HPDE6-E6E7 (cell line): ENCODE data around the gene KIF26A.
"Not testable (repeated sequence)": the region's sequence is repeated elsewhere in the genome, so short reads cannot be mapped to it uniquely, and the experiment has no call there.

Source experiments
- DNase-seq: peaks from one replicate; pipeline ENCODE4 v3.0.0; 2011; ENCODE audit warnings: missing footprints; ENCODE audit errors: extremely low spot score

Gene KIF26A

DNA sequence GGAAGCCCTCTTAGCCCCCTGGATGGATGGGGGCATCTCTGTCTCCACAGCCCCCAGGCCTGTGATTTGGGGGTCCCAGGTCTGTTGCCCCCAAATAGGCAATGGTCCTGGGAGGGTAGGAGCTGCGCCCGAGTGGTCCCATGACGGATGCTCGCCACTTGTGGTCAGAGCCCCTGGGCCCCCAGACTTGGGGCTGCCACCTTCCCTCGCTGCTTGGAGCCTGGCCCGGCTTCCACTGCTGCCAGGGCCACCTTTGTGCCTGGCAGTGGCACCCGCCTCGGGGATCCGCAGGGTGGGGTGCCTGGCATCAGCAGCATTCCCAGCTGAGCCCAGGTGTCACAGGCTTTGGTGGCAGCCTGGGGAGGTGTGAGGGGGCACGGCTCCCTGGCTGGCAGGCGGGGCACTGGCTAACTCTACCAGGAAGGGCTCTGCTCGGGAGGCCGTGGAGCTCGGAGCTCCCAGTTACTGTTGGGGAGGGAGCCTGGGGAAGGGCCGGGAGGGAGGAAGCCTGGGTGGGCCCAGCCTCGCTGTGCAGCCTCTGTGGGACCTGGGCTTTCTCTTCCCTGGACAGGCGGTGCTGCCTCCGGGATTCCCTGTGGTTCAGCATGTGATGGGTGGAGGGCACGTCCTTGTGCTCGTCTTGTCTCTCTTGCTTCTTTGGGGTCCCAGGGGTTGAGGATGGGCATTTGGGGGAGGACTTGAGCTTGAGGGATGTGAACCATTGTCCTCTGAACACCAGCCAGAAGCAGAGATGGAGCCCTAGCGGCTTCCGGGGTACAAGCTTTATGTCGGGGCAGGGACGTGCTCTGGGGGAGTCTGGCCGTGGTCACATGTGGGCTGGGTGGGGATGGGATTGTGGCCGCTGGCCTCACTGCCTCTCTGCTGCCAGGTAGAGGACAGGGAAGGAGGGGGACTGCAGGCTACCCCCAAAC is 5.4 kb downstream of the KIF26A start:
- no peak for DNase-seq

DNA sequence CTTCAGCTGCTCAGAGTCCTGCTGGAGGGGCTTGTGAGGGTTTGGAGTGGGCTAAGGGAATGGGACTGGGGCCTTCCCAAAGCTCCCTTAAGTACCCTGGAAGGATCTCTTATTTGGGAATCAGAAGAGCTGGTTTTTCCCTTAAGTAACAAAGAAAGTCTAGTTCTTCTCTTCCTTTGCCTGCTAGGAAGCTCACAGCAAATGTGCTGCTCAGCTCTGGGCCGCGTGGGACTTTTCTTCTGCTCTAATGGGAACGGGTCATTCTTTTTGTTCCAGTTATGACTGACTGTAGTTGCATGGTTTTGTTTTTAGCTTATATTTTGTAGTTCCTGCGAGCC is 6.0 kb downstream of the KIF26A start:
- no peak for DNase-seq

DNA sequence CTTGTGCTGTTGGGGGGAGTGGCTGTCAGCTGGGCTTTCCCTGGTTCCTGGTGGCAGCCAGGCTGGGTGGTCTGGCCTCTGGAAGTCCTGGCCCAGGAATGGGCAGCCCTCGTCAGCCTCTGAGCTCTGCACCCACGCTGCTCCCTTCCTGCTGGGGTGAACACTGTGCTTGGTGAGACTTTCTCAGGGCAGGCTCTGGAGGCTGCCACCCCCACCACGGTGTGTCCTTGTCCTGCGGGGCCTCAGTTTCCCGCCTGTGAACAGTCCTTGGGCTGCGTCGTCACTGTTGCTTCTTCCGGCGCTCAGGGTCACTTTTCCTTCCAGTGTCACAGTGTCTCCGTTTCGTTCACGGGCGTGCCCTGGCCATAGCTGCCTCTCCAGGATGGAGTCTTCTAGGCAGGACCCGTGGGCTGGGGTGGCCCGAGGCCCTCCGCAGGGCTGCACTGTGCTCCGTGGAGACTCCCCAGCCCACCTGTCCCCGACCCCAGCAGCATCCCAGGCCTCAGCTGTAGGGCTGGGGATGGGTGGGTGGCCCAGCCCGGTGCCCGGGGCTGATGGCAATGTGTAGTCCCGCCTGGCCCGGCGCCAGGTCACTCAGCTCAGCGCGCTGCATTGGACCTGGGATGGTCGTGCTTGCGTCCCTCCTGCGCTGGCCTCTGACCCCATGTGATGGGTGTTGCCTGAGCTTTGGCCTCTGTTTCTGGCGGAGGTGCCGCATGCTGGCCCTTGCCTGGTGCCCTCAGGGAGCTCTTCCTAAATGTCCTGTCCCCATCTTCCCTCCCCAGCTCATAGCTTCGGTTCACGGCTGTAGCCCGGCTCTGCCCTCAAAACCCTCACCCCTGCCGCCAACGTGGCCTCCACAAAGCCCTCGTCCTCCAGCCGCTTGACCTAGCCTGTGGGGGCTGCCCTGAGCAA is 6.8 kb downstream of the KIF26A start:
- no peak for DNase-seq

DNA sequence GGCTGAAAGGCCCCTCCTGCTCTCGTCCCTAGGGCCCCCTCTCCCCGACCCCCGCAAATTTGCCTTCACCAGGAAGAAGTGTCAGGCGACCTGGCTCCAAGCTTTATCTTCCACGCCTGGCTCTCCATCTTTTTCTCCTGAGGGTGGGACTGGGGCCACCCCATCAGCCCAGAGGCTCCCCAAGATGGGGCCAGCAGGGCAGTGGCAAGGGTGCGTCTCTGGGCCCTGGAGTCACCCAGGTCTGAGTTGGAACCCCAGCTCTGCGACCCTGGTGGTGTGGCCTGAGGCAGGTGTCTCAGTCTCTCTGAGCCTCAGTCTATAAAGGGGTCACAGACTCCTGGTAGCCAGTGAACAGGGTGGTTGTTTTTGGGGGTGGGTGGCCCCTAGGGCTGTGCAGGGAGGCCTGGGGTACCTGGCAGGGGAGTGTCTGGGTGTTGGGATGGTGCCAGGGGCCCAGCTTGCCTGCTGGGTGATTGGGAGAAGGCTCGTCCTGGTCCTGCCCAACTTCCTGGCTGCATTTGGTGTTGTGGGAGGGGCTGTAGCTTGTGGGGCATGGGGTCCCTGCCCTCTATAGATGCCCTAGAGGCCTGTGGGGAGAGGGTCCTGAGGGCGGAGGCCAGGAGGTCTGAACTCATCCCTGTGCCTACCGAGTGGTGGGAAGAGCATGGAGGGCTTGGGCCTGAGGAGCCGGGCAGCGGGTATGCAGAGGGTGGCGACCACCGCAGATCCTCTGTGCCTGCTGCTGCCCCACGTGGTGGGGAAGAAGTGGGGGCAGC is 7.6 kb downstream of the KIF26A start:
- no peak for DNase-seq

DNA sequence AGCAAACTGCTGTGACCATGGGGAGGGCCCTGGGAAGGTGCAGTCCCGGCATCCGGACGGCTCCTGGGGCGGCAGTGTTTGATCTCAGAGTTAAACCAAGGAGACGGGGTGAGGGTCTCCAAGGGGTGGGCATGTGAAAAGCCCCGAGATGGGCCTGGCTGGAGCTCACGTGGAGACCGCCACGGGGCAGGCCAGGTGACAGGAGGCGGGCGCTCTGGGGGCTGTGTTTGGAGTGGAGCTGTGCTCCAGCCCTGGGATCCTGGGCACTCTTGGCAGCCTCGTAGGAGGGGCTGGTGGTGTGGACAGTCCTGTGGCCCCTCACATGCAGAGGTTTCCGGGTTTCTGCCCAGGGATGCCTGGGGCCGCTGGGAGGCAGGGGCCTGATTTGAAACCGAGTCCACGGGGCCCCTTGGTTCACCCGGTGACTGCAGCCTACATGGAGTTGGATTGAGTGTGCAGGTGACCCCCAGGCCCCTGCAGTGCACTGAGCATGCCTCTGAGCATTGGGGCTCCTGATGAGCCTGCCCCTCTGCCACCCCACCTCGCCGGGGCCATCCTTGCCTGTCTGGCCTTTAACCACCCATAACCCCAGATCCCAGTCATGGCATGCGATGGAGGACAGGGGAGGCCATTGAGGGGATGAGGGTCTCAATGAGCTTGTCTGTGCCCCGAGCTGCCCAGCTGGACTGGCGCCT is 8.4 kb downstream of the KIF26A start:
- DNase-seq, result no peak

DNA sequence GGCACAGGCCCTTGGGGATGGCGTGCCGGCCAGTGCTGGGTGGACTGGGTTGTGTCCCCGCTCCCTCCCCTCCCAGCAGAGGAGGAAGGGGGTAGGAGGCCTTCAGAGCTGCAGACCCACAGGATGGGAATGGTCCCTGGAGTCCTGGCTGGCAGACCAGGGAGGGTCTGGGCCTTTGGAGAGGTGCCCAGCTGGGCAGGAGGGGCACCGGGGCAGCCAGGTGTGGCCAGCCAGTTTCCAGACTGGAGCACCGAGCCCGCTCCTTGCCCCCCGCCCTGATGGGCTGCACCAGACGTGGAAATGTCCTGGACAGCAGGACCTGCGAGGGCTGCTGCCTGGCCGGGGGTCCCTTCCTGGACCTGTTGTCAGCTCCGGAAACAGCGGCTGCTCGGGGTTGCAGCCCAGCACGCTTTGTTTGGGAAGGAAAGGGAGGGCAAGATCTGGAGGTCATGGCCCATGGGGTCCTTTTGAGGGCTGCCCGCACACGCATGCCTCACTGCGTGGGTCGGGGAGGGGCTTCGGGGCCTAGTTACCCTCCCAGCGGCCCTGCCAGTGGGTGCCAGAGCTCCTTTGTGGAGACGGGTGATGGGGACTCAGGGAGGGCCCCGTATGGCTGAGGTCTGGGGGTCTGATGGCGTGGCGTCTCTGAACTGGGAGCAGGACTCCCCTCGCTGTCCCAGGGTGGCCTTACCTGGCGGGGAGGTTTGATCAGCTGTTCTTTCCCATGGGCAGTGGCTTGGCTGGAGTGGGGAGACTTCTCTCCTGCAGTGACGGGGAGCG is 9.1 kb downstream of the KIF26A start:
- no peak for DNase-seq

DNA sequence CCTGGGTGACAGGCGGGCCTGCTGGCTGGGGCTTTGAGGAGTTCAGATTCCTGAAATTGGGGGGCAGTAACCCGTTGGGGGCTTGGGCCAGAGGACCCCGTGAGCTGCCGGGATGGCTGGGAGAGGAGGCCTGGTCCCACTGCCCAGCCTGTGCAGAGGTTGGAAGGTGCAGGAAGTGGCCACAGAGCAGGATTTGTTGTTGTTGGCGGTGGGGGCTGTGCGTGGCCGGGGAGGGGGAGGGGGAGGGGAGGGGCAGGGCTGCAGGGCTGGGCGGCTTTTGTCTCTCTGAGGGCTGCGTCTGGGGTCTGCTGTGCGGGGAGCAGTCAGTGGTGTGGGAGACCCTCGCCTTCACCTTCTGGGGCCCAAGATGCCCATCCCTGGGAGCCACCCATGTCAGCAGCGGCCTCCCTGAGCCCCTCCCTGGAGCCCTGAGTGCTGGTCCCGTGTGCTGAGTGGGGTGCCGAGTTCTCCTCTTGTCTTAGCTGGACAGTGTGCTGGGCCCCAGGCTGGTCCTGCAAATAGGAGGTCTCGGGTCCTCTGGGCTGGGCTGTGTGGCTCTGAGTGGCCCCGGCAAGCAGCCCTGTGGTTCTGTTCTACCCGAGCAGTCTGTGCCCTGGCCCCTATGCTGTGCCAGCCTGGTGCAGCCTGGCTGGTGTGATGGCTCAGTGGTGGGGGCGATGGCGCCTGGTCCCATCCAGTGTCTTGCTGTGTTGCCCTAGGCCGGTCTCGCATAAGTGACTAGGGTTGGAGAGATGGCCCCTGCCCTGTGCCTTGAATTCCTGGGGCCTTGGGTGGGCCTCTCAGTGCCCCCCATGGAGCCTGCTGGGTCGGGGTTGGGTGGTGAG is 10.3 kb downstream of the KIF26A start:
- DNase-seq, result no peak

DNA sequence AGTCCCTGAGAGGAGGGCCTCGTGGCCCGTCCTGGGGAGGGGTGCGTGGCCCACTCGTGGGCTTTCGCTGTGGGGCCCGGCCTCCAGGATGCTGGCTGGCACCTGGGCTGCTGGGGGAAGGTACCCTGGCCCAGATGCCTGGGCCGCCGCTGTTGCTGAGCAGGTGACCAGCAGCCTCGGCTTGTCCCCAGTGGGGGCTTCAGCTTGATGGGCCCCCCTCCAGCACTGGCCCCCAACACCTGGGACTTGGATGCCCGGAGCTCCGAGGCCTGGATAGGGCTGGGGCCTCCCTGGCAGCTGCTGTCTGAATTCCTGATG is 10.8 kb downstream of the KIF26A start:
- no peak for DNase-seq

DNA sequence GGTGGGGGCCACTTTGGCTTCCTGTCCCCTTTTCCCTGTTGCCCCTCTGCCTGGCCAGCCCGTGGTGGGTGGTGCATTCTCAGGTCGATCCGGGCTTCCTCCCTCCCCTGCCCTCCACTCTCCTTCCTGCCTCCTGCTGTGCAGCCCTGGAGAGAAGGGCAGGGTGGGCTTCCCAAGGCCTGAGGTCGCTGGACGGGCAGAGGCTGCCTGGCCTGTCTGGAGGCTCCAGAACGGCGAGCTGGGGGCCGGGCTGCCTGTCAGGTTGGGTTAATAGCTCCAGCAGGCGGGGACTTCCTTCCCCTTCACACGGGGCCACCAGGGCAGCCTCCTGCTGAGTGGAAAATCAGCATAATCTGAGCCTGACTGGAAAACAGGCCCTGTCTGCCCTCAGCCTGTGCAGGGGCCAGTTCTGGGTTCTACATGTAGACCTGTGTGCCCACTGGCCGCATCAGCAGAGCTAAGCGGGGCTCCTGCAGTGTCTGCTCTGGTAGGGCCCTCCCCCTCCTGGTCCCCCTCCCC is 11.3 kb downstream of the KIF26A start:
- no peak for DNase-seq

DNA sequence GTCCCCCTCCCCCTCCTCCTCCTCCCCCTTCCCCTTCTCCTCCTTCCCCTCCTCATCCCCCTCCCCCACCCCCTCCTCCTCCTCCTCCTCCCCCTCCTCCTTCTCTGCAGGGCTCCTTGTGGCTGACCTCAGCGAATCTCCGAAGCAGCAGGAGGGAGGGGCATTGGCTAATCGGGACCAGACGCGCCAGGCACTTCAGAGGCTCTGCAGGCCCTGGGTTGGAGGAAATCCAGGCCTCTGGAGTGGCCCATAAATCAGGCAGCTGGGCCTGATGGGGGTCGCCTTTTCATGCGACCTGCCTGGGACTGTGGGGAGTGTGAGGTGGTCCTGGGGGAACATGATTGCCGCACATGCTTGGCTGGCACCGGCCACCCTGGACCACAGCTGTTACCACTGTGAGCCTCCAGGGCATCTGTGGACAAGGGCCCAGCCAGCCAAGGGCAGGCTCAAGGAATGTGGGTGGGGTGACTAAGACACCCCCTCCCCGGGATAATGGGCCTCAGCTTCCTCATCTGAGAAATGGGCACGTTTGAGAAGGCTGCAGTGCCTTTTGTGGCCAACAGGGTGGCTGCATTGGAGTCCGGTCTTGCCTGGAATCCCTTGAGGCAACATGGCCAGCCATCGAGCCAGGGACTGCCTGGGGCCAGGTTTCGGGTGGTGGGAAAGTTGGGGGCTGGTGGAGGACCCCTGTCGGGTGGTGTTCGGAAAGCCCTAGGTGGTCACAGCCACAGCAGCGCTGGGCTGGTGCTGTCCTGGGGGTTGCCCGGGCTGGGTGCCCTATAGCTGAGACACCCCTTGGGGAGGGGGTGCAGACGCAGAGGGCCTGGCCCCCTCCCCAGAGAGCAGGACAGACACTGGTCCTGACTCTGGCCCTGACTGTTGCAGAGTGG is 12.0 kb downstream of the KIF26A start:
- no peak for DNase-seq

DNA sequence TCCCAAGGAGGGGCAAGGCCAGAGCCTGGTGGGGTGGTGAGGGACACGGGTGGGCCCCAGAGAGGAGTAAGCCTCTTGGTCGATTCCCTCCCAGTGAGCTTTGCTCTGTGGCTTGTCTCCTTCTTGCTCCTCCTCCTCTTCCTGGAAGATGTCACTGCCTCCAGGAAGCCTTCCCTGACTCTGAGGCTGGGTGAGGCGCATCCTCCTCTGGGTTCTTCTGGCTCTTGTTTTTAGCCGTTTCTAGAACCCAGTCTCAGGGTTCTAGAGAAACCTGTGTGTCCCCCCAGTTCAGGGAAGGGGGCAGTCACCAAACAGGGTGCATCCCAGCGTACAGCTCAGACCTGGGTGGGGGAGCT is 12.6 kb downstream of the KIF26A start:
- DNase-seq, result no peak

DNA sequence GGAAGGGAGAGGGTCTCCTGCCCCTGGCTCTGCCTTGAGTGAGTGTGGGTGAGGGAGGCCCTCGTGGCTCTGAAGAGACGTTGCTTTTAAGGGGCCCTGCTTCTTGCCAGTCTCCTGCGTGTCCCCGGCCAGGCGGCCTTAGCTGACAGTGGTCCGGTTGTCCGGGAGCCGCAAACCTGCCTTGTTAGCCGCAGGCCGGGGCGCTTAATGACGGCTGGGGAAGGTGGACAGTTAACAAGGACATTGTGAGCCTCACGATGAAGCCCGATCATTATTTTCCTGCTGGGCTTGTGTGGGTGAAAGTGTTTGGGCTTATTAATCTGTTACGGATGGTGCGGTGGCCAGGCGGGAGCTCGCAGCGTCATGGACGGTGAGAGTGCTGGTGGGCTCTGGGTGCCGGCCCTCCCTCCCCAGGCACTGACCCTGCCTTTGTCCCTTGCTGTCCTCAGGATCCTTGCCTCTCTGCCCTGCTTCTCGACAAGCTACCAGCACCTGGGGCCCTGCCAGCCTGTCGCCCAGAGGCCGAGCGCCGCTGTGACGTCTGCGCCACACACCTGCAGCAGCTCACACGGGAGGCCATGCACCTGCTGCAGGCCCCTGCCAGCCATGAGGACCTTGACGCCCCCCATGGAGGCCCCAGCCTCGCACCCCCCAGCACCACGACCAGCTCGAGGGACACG is 13.3 kb downstream of the KIF26A start:
- no peak for DNase-seq

DNA sequence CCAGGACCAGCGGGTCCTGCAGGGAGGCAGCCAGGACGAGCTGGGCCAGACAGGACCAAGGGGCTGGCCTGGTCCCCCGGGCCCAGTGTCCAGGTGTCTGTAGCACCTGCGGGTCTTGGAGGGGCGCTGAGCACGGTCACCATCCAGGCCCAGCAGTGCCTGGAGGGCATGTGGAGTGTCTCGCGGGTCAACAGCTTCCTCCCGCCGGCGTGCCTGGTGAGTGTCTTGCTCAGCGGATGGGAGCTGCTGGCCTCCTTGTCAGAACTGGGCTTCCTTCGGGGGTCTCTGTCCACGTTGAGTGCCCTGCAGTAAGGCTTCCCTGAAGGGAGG is 13.8 kb downstream of the KIF26A start:
- DNase-seq, result no peak

DNA sequence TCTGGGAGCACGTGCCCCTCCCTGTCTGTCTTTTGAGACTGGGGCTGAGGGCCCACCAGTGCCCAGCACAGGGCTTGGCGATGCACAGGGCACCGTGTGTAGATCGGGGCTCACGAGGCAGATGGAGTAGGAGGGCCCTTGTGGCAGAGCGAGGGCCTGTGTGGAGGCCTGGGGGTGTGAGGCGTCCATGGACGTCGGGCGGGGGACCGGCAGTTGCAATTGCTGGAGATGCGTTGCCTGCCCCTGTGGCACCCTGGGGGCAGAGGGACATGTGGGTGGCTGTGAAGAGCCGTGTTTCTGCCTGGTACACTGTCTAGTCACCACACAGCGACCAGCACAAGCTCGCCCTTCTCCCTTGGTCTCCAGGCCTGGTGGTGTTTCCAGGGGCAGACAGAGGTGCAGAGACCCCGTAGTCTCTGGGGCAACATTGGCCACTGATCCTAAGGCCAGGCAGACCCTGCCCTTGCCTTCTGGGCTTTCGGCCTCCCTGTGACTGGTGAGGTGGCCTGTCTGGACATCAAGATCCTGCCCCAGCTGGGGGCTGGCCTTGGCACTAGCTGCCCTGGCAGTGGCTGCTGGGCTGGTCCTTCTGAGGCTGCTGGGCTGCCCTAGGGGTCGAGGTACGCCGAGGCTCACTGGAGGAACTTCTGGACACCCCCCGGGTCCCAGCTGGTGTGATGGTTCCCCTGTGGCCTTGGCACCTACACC is 14.5 kb downstream of the KIF26A start:
- DNase-seq, result no peak

DNA sequence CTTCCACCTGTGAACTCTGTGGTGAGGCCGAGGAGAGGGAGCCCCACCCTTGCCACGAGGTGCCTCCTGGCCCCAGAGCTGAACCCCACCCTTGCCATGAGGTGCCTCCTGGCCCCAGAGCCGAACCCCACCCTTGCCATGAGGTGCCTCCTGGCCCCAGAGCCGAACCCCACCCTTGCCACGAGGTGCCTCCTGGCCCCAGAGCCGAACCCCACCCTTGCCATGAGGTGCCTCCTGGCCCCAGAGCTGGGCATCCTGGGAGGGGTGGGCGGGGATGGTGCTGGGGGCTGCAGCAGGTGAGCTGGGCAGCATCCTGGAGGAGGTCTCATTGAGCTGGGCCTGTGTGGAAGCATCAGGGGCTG is 15.0 kb downstream of the KIF26A start:
- not testable (repeated sequence) for DNase-seq

DNA sequence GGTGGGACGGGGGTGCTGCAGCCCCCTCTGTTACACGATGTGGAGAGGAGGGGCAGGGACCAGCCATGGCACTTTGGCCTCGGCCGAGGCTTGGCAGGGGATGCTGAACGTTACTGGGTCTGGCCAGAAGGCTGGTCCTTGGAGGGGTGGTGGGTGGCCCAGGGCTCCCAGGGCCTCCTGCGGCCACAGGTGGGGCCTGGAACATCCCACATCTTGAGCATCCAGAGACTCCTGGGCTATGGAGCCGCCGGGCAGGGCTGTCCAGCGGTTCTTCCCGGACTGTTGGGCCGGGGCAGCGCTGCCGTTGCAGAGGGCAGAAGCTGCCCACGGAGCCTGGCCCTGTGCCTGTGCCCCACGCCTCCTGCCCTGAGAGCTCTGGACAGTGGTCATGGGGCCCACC is 15.9 kb downstream of the KIF26A start:
- no peak for DNase-seq

DNA sequence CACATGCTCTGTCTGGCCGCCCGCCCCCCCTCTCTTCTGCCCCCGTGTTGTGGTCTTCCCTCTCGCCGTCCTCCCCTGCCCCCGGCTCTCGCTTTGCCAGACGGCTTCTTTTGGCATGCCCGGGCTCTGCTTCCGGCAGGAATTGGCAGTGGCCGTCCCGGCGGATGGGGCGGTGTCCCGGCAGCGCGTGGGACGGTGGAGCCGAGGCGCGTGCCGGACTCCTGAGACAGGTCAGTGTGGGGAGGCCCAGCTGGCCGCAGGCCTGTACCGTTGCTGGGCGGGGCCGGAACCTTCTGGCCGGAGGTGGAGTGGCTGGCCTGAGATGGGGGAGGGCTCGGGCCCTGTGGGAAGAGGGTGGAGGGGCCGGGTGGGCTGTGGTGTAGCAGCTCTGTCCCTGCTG is 17.1 kb downstream of the KIF26A start:
- no peak for DNase-seq

DNA sequence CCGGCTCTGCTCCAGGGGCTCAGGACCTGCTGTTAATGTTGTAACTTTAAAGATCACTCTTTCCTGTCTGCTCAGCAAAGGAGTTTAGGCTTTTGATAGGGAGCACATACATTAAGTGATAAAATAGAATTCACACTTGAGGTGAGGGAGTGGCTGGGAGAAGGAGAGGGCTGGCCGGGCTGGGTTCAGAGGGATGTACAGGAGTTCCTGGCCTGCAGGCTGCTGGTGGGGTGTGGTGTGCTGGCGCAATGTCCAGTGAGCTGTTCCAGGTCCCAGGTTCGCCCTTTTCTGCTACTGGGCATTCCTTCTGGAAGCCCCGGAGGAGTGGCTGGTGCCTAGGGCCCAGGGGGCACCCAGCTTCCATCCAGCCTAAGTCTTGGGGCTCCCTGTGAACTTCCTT is 17.8 kb downstream of the KIF26A start:
- DNase-seq, result no peak
